ENCODE results near the gene SEC22A.

Gene SEC22A

DNA sequence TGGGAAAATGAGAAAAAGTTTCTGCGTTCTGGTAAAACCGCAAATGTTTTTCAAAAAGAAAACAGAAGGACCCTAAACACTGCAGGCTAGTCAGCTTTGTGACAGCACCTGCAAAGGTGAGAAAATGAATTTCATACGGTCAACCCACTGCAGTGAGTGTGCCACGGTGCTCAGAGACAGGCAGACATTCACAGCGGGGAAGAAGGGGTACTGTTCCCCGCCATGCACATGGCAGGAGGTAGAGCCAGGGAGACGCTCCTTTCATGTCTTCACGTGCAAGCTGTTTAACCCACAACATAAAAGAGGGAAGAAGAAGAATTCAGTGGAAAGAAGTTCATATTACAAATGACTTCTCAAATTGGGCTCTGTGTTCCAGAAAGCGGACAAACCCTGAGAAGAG lies 109.5 kb downstream of the SEC22A start:
- DNase-seq: no peak

DNA sequence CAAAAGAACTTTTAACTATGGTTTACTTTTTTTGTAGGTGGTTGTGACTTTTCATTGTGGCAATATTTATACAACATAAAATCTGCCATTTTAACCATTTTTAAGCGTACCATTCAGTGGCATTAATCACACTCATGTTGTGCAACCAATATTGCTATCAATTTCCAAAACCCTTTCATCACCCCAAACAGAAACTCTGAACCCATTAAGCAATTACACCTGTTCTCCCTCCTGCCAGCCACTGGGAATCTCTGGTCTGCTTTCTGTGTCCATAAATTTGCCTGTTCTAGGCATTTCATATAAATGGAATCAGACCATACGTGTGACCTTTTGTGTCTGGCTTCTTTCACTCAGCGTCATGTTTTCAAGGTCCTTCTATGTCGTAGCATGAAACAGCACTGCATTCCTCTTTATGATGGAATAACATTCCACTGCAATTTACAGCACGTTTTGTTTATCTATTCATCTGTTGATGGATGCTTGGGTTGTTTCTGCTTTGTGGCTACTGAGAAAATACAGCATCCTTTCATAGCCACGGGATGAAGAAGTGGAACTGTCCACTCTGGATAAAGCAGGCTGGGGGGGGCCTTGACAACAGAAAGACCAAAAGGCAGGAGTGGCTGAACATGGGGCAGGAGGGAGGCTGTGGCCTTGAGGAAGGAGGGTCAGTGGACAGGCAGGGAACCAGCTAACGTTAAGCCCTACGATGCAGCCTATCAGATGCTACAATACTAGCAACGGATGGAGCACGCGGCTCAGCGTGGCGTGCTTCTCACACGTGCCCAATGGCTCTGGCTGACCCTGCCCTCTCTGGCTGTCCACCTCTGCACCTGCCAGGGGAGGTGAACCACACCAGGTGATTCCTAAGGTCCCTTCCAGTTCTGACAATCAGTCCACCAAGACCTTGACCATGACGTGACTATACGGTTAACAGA lies 110.9 kb downstream of the SEC22A start:
- no peak for DNase-seq

DNA sequence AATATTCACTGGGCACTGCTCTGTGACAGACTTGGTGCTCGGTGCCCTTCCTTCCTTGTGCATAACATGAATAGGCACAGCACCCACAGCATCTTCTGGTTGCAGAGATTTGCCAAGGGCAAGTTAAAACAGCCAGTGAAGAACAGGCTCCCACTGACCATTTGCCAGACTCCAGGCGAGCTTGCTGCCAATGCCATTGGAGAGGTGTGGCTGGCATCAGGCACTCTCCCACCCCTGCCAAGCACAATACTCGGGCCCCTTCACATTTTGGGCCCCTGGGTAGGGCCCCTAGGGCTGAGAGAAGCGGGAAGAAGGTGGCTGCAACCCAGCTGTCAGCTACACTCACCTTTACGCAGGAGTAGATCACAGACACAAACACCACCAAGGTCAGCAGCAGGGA lies 112.1 kb downstream of the SEC22A start:
- no peak for DNase-seq

DNA sequence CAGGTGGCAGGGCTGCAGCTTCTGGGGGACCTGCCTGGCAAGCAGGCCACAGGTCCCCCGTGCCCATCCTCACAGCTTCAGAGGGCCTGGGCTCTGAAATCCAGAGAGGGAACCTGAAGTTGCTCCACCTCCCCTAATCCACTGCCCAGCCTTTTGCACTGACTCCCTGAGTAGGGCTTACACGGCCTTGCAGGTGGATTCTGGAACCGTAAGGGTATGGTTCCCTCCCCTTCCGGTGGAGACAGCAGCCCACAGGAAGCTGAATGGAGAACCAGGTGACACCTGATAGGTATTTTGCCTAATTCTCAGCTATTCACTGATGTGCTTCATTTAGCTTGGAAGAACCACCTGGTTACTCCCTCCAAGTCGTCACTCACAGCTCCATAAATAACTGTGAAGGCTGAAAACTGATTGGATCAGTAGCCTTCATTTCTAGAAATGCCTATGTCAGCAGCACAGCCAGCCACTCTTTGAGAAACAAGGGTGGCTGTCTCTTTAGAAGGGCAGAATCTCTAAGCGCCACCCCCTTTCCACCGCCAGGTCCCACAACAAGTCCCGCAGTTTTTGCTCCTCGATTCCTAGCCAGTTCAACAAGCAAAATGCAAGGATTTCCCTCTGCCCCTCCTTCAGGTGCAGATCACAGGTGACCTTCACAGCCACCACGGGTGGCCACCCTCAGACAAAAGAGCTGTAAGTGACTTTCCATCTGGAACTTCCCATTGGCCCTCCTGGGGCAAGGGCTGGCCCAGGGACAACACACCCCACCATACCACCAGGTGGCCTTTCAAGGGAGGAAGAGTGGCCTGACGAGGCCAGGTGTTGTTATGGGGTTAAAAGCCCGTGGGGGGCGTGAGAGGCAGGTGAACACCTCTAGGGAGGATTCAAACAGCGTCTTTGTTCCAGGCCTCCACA lies 112.9 kb downstream of the SEC22A start:
- no peak for DNase-seq

DNA sequence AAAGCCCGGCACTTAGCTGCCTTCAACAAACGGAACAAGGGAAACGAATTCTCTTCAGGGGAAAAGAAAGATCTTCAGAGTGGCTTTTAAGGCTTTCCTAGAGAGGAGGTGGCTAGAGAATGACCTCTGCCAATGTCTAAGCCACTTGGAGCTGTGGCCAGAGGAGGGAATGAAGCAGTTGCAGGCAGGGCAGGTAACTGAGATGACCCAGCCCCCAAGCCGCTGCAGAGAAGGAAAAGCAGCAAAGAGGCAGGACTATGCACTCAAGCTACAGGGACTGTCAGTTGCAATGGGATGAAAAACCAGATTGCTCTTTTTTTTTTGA lies 113.5 kb downstream of the SEC22A start:
- no peak for DNase-seq

DNA sequence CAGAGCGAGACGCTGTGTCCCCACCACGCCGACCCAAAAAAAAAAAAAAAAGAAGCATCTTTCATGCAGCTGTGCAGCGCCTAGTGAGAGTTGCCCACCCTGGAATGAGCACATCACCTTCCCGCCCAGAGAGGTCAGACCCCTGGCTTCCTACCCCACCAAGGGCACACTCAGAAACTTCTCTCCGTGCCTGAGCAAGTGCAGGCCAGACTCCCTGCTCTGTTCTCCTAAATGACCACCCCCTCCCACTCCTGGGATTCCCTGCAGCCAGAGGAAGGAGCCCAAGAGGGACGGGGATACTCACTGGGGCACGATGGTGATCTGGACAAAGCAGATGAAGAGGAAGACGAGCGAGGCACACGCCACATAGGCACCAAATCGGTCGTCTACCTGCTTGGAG lies 116.0 kb downstream of the SEC22A start:
- no peak for DNase-seq

DNA sequence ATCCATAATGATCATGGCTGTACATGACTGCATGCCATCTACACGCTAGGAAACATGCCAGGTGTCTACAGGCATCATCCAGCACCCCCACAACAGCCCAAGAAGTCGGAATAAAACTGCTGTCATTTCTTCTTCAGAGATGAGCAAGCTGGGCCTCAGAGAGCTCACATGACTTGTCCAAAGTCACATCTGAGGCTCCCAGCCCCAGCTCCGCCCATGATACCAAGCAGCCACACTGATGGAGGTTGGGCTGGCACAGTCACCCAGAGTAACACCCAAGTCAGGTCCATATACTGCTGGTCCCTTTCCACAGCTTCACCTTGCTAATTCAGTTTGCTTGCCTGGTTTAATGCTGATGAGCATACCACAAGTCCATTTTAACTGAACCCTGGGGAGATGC lies 116.6 kb downstream of the SEC22A start:
- DNase-seq: no peak

DNA sequence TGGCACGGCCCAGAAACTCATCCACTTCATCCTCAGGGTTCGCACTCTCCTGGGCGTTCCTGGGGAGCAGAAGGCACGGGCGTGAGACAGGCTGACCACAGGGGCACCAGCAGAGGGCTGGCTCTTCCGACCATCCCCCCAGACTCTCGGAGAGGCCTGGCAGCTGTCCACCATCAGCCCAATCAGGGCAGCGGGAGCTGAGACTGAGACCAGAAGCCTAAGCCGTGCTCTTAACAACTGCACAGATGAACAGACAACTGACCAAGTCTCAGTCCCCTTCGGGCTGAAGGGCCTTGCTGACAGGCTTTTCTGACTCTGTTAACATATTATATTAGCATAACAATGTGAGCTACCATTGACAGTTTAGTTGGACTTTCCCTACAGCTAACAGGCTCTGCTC lies 118.0 kb downstream of the SEC22A start:
- DNase-seq: no peak

DNA sequence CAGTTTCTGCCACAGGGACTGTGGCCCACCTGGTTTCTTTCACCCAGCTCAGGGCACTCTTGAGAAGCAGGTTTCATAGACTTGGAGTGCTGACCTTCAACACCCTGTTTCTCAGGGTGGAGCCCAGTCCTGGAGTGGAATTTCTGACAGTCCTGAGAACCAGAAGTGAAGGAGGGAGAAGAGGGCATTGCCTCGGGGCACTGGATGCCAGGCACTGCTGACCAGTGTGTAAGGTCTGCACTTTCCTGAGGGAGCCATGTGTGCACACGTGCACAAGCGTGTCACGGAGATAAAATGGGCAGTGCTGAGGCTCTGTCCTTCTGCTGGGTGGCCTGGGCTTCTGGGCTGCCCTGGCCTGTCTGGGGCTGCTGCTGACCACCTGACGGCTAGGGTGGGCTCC lies 118.5 kb downstream of the SEC22A start:
- DNase-seq: no peak

DNA sequence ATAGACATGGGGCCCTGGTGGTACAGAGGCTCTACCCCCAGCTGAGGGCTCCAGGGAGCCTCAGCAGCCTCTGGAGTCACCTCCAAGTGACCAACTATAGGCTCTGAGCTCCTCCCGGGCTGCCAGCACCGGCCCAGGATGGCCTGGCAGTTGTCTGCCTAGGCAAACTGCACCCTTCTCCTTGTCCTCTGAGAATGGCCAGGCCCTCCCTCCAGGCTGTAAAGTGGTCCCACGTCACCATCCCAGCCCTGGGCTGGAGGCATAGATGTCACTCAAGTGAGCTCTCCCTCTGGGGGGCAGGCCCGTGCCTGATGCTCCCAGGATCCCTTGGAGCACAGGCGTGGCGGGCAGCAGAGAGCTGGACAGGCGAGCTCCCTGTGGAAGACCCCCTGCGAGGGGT lies 120.1 kb downstream of the SEC22A start:
- no peak for DNase-seq

DNA sequence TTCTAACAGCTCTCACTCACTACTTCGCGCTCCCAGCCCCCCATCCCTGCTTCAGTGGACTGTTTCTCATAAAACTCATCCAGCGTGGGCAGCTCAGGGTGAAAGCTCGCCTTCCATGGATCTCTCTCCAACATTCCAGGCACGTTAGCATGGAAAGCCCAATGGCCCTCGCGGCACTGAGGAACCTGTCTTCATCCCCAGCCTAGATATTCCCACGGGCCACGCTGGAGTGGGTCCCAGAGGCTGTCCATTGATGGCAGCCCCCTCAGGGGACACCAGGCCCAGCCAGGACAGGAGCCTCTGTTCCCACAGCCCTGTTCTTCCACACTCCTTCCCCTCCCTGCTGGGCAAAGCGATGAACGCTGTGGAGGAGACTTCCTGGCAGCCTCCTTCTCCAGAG lies 121.1 kb downstream of the SEC22A start:
- no peak for DNase-seq
